ENCODE results near the gene SPSB1.

Gene SPSB1

DNA sequence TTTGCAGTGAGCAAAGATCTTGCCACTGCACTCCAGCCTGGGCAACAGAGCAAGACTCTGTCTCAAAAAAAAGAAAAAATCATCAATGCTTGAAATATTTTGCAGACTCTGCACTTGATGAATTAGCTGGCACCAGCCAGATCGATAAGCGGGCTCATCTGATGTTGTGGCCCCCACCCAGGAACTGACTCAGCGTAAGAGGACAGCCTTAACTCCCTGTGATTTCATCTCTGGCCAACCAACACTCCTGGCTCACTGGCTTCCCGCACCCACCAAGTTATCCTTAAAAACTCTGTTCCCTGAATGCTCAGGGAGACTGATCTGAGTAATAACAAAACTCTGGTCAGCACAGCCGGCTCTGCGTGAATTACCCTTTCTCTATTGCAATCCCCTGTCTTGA, 98.9 kb downstream of the SPSB1 start:
- no peak for DNase-seq (ENCODE audit: low spot score)

DNA sequence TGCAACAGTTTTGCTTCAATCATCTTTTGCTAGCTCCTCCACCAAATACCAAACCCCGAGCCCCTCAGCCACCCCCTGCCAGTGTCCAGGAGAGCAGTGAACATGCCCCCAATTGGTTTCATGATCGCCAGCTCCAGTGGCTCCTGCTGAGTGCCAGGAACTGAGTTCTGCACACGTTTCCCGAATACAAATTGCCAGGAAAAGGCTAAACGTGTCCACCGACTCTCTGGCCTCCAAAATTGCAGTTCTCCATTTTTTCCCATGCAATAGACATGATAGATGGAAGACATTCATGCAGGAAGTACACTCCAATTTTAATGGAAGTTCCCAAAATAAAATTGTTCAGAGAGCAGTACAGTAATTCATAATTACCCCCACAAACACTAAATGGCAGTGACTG, 101.3 kb downstream of the SPSB1 start:
- no peak for DNase-seq (ENCODE audit: low spot score)

DNA sequence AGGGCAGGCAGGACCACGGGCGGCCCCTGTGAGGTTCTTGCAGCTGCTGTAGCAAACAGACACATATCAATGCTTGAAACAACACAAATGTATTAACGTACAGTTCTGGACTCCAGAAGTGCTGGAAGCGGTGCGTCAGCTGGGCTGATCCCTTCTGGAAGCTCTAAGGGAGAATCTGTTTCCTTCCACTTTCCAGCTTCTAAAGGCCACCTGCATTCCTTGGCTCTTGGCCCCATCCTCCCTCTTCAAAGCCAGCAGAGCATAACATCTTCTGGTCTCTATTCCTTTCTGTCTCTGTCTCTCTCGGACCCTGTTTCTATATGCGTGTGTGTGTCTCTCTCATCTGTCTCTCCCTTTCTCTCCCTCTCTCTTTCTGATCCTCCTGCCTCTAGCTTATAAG, 102.3 kb downstream of the SPSB1 start:
- DNase-seq (ENCODE audit: low spot score): no peak

DNA sequence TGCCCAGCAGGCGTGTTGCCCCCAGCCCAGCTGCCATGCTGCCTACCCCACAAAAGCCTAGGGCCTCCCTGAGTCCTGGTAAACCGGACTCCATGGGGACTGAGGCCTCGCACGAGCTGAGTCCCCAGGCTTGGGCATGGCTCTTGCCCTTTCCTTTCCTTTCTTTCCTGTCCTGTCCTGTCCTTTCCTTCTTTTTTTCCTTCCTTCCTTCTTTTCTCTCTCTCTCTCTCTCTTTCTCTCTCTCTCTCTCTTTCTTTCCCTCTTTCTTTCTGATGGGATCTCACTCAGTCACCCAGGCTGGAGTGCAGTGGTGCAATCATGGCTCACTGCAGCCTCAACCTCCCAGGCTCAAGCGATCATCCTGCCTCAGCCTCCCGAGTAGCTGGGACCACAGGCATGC, 104.4 kb downstream of the SPSB1 start:
- DNase-seq (ENCODE audit: low spot score): no peak

DNA sequence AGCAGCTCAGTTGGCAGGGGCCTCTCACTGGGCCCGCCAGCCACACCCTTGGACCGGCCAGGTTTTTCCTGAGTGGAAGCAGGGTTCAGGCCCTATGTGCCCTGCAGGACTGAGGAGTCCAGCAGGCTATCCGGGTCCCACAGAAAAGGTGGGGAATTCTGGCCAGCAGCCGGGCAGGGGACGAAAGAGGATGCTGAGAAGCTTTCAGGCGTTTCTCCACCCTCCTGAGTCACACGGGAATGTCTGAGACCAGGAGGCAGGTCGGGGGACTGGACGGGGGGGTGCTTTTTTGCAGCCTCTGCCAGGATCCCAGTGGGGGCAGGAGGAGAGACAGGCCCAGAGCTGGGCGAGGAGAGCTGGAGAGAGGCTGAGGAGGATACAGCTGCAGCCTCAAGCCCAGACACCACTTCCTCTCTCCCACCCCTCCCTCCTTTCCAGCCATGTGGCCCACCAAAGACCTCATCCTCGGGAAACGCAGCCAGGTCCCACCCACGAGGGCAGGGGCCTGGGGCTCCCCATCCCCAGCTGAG, 105.4 kb downstream of the SPSB1 start:
- no peak for DNase-seq (ENCODE audit: low spot score)

DNA sequence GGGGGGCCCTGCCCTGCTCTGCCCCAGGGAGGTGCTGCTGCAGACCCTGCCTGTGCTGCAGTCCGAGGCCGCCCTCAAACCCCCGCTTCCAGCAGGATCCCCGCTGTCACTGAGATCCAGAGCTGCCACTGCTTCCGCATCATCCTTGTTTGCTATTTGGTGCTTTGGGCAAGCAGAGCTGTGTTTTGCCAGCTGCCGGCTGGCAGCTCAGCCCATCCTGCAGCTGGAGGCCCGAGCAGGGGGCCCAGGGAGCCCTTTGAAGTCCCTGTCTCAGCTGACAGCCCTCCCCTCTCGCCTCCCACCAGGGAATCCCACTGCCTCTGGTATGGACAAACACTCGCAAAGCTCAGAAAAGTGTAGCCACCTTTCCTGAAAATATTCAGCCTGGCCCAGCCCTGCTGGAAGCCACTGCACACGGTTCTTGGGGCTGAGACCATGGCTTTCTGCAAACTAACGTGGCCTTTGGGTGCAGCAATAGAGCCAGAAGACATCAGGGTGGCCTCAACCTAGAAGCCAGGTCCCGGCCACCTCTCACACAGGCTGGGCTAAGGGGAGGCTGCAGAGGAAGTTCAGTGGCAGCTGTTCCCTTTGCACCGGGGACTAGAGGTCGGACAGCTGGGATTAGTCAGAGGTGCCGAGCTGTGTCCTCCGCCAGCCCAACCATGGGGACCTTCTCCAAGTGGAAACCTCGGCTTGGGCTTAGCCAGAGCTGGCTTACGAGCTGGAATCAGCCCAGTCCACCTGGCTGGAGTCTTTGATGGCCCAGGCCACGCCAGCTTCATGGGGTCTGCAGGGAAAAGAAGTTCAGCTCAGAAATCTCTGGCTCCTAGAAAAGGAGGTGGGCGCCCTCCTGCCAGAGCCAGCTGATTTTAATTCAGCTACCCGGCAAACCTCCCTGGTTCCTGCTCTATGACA, 107.1 kb downstream of the SPSB1 start:
- no peak for DNase-seq (ENCODE audit: low spot score)

DNA sequence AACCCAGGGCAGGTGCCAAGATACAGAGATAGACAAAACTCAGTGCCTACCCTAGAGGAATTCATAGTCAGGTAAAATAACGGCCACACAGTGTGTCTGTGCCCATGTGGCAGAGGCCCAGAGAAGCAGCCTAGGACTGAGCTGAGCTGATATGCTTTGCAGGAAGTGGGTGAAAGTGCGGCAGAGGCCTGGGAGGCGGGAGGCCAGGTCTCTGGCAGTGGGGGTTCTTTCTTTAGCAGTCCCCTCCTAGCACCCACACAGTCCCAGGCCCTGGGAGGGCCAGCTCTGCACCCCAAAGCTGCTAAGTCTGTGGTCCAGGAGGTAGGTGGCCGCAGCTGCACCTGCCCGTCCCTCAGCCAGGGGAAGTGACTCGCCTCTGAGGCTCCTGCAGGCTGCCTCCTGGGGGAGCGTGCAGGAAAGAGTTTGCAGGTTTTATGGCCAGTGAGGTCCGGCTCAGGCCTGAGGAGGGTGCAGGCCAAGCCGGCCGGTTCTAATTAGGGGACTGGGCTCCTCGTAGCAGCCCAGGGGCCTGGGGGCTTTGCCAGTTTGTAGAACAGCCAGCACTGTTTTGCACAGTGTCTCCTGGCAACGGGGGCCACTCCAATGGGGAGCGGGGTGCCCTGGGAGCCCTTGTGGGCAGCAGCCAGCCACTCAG, 107.9 kb downstream of the SPSB1 start:
- DNase-seq (ENCODE audit: low spot score): no peak

DNA sequence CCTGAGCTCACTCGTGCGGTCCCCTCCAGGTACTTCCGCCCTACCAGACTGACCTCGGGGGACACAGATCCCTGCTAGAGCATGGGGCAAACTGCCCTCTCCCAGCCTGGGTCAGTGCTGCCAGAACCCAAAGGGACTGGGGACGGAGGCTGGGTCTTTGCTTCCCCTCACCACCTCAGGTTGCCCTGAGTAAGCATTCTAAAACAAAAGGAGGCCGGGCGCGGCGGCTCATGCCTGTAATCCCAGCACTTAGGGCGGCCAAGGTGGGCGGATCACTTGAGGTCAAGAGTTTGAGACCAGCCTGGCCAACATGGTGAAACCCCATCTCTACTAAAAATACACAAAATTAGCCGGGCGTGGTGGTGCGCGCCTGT, 108.4 kb downstream of the SPSB1 start:
- DNase-seq (ENCODE audit: low spot score): no peak

DNA sequence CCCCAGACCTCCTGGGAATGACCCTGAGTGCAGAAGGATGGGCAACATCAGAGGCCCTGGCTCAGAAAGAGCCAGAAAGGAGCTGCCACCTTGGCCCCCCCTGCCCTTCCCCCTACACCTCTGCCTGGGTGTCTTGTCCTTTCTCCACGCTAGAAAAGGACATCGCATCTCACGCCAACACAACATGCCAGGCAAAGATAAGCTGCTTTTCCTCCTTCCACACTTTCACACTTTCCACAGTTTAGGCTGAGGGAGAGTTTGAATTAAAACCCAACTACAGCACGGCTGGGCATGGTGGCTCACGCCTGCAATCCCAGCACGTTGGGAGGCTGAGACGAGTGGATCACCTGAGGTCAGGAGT, 109.5 kb downstream of the SPSB1 start:
- DNase-seq (ENCODE audit: low spot score): no peak

DNA sequence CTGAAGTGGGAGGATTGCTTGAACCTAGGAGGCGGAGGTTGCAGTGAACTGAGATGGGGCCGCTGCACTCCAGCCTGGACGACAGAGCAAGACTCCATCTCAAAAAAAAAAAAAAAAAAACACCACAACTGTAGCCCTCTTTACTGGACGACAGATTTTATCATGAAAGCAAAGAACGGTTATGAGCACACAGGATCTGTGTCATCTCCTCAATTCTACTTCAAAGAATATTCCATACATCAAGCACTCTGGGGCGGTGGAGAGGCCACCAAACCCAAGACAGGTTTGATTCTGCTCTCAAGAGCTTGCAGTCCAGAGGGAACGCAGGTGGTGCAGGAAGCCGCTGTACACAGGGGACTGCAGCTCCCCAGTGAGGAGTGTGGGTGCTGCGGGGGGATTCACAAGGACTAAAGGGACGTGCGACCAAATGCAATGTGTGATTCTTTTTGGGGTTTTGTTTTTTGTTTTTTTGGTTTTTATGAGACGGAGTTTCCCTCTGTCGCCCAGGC, 110.1 kb downstream of the SPSB1 start:
- no peak for DNase-seq (ENCODE audit: low spot score)

DNA sequence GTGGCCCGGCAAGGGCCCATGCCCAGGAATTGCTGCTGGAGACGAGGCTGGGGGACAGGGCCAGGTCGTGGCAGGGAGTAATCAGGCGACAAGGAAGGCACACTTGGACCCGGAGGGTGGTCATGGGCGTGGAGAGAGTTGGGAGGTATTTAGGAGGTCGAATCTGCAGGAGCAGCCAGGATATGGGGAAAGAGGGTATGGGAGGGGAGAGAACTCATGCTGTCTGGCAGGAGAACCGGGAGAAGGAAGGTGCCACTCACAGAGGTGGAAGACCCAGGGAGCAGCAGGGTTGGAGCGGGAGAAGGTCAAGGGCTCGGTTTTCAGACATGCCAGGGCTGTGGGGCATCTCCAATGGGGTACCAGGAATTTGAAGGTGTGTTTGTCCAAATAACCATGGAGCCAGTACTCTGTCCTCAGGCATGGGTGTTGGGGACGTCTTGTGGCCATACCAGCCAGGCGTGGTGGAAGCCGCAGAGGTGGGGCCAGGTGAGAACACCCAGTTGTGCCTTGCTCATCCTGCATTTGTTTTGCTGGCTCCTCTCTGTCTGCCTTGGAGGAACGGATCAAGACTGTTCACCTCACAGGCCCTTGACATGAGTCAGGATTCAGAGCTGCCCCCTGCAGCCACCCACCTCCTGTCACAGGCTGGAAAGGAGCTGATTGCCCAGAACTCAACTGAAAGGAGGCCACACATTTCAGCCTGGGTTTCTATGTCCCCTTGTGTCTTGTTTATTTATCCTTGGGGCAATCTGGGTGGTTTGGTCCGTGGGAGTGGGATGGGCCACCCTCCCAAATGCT, 111.6 kb downstream of the SPSB1 start:
- DNase-seq (ENCODE audit: low spot score): no peak

DNA sequence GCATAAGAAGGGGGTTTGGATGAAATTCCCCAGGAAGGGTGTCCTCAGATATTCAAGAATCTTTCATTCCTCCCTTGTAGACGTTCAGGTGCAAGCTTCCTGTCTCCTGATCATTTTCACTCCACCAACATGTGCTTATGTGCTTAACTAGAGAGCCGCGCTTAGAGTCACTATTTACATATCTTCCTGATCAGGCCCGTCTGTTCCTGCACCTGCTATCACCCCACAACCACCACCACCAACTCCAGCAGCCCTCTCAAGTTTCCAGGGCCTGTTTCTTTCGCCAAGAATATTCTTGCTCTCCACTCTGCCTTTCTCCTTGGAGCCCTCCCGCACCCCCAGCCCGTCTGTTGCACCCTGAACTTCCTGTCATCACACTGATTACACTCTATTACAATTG, 113.4 kb downstream of the SPSB1 start:
- peak; percentile 64 for DNase-seq (ENCODE audit: low spot score)

DNA sequence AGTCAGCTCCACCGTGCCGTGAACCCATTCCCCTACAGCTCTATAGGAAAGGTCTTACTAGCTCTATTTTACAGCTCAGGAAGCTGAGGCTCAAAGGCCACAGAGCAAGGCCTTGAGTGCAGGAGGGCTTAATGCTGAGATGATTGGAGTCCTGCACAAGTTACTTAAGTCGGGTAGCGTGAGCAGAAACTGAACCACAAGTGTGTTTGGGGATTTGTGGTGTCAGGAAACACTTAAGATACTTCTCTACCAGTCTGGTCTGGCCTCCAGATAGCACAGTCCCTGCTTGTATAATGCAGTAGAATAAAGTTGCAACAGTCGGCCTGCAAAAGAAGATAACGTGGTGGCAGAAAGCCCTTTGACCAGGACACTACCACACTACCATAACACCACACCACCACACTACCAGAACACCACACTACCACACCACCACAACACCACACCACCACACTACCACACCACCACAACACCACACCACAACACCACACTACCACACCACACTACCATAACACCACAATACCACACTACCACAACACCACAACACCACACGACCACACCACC, 118.1 kb downstream of the SPSB1 start:
- DNase-seq (ENCODE audit: low spot score): peak; percentile 78

DNA sequence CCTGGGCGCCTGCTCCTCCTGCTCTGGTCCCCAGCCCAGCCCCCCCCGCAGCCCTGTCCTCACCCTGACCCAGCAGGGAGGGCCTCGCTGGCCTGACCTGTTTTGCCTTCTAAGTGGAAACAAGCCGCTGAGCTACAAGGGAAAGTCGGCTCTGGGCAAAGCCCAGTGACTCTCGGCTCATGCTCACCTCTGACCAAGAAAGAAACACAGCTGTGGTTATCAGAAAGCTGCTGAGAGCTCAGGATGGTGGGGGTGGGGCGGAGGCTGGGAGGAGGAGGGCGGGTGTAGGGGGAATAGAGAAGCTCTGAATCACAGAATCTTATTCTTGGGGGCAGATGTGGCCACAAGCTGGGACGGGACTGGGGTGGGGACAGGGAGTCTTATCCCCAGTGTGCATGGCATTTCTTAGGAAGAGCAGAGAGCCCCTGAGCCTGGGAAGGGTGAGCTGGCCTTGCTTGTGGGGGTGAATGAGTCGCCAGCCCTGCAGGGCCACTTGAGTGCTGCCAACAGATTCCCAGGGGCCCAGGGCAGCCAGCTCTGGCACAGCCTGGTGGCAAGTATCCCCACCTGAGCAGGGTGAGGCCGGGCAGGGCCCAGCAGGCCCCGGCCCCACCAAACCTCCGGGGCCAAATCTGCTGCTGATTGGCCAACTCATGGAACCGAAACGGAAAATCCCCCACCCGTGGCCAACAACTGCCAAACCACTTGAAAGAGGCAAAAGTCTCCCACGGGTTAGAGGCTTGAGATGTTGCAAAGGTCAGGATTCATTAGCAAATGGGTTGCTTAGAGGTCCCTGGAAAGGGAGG, 120.6 kb downstream of the SPSB1 start:
- peak; percentile 83 for DNase-seq (ENCODE audit: low spot score)

DNA sequence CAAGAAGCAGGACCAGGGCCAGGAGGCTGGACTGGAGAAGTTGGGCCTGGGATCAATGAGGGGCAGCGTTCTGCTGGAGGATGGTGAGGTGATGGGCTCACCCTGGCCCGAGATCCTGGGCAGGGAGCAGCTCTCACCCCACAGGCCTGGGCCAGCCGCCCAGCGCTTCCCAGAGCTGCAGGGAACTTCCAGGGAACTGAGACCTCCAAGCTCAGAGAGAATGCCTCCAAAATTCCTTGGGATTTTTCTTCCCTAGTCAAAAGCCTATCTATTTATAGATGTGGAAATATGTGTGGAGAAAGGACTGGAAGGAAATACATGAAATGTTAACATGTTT, 121.2 kb downstream of the SPSB1 start:
- no peak for DNase-seq (ENCODE audit: low spot score)

DNA sequence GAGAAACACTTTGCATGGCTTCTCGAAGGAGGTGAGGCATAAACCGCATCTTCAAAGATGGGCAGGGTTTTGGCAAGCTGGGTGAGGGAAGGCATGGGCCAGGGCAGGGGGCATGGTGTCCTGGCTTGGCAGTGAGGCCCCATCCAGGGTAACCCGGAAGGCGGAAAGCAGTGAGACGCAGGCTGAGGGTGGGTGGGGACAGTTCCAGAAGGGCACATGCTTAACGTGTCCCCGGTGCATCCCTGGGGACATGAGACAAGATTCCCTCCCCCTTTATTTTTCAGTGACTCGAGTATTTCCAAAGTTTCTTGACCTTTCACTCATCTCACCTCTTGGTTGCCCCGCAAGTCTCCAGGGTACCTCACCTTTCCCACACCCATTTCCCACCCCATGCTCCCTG, 123.8 kb downstream of the SPSB1 start:
- no peak for DNase-seq (ENCODE audit: low spot score)

DNA sequence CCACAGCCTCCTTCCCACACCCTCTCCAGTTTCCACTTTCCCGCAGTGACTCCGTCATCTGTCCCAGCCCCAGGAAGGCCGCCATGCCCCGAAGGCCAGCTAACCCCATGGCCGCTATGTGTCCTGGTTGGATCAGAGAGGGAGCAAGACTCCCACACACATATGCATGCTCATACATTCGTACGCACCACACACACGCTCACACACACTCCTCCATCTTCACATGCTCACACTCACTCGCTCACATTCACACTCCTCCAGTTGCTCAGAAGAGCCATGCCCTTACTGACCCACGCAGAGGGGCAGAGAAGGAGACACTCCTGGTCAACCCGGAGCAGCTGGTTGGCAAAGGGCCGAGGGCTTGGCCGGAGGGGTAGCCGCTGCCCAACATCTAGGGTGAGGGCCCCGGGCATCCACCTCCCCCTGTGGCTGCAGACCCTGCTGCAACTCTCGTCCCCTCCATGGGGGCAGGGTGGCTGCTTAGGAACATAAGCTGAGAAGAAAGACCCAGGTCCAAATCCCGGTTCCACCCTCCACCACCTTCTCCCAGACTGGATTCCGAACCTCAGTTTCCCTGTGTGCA, 124.3 kb downstream of the SPSB1 start:
- no peak for DNase-seq (ENCODE audit: low spot score)

DNA sequence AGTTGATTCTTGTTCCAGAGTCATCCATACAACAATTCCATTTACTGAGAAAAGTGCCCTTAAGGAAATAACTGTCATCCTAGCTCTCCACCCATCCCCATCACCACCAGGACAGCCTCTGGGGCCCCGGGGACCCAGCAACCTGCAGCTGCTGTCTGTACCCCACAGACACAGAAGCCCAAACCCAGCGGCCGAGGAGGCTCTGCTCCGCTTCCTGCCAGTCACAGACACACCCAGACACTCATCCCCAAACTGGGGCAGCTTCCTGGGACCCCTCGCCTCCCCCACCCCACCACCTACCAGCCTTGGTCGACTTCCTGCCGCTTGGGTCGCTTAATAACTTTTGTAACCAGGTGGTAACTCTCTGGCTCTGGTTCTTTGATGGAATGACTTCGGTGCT, 125.0 kb downstream of the SPSB1 start:
- DNase-seq (ENCODE audit: low spot score): no peak

DNA sequence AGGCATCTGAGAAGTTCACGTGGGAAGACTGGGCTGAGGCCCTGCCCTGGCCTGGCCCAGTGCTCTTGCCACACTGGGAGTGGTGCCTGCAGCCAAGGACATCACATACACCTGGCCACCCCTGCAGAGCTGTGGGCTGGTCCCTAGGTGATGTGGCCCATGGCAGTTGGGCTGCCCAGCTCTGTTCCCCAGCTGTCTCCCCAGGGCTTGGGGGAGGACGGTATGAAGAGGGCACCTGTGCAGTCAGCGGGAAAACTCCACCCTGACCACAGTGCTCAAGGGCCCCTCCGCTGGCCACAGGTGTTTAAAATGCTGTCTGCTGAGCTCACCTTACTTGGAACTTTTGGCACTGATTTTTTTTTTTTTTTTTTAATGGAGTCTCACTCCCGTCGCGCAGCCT, 126.2 kb downstream of the SPSB1 start:
- no peak for DNase-seq (ENCODE audit: low spot score)

Data from NAMALWA (cell line).